NOMO-1 treated with dmso at 0.1 percent for 144 hours (cell line): ENCODE measurements around the gene GALNT18.

Experiments
- DNase-seq: peaks from one replicate; lab custom pipeline; 2025; ENCODE audit not compliant: unreplicated experiment; lab: John Stamatoyannopoulos, UW

The GALNT18 gene

GRCh38 chr11:11568651-11569229 lies 53.1 kb downstream of the GALNT18 start:
- no peak for DNase-seq

GRCh38 chr11:11567936-11568650 lies 53.7 kb downstream of the GALNT18 start:
- no peak for DNase-seq

GRCh38 chr11:11565636-11566035 lies 56.2 kb downstream of the GALNT18 start:
- DNase-seq: no peak

GRCh38 chr11:11563200-11563975 lies 58.4 kb downstream of the GALNT18 start:
- no peak for DNase-seq

GRCh38 chr11:11561991-11562390 lies 59.8 kb downstream of the GALNT18 start:
- DNase-seq: no peak

GRCh38 chr11:11558826-11559225 lies 63.0 kb downstream of the GALNT18 start:
- no peak for DNase-seq

GRCh38 chr11:11558396-11558795 lies 63.4 kb downstream of the GALNT18 start:
- no peak for DNase-seq

GRCh38 chr11:11555208-11555607 lies 66.6 kb downstream of the GALNT18 start:
- no peak for DNase-seq

- DNase-seq: no peak
These were observed 68.2 kb downstream of the GALNT18 start for GRCh38 chr11:11553573-11553972.

GRCh38 chr11:11552529-11553087 lies 69.2 kb downstream of the GALNT18 start:
- no peak for DNase-seq

GRCh38 chr11:11550534-11550933 lies 71.3 kb downstream of the GALNT18 start:
- no peak for DNase-seq

GRCh38 chr11:11545285-11546275 lies 76.2 kb downstream of the GALNT18 start:
- DNase-seq: no peak

- DNase-seq: no peak
These were observed 78.1 kb downstream of the GALNT18 start for GRCh38 chr11:11543656-11544055.

GRCh38 chr11:11540157-11540556 lies 81.6 kb downstream of the GALNT18 start:
- DNase-seq: no peak

GRCh38 chr11:11538277-11538960 lies 83.4 kb downstream of the GALNT18 start:
- no peak for DNase-seq

GRCh38 chr11:11537871-11538270 lies 83.9 kb downstream of the GALNT18 start:
- DNase-seq: no peak

- DNase-seq: no peak
These were observed 84.4 kb downstream of the GALNT18 start for GRCh38 chr11:11537372-11537771.

- no peak for DNase-seq
These were observed 85.2 kb downstream of the GALNT18 start for GRCh38 chr11:11536650-11537049.

- no peak for DNase-seq
These were observed 86.2 kb downstream of the GALNT18 start for GRCh38 chr11:11535611-11536010.

- DNase-seq: no peak
These were observed 86.8 kb downstream of the GALNT18 start for GRCh38 chr11:11534981-11535380.
